Lower lobe of right lung (tissue), 2 donors: Measurements from ENCODE around the gene MCM3. TPM values are rescaled to one million over a fixed set of nuclear protein-coding genes. Genes with fewer than 3 reads are reported as not detected.

Source experiments
- ATAC-seq, 2 donors: fragments of 200-7000 bp; cut with Tn5 transposase; one replicate each; pipeline ENCODE4 v1.9.1; 2020 to 2022; ENCODE audit warnings: mild to moderate bottlenecking in 2 of 2, moderate library complexity in 2 of 2
- DNase-seq: peaks from one replicate; pipeline ENCODE4 v3.0.0-alpha.2; 2020
- H3K27ac ChIP-seq: fragments of 200-600 bp; one replicate; pipeline ENCODE4 v1.8.0; 2022
- H3K27me3 ChIP-seq: fragments of 200-600 bp; one replicate; pipeline ENCODE4 v1.8.0; 2022; ENCODE audit warnings: low read depth
- H3K36me3 ChIP-seq: fragments of 200-600 bp; one replicate; pipeline ENCODE4 v1.8.0; 2022; ENCODE audit warnings: mild to moderate bottlenecking
- H3K4me1 ChIP-seq: fragments of 200-600 bp; one replicate; pipeline ENCODE4 v1.8.0; 2022
- H3K4me3 ChIP-seq: fragments of 200-600 bp; one replicate; pipeline ENCODE4 v1.8.0; 2022; ENCODE audit warnings: mild to moderate bottlenecking
- H3K9me3 ChIP-seq: fragments of 200-600 bp; one replicate; pipeline ENCODE4 v1.8.0; 2022
- intact Hi-C: fragments of 100-400 bp; cut with DNase I; formaldehyde crosslinking; loops from one replicate; pipeline ENCODE4 v1.11.0; 2022
- total RNA-seq: library from RNA; stranded (reverse); fragmentation: NEBNext Ultra II Directional; extraction: Animal tissue kit (Norgen Biotek cat#: 25700); gene quantifications from one replicate; pipeline ENCODE4 v1.2.1, GENCODE V29; 2021
- TF ChIP-seq, protein P1 (sequence below): fragments of 200-600 bp; IDR thresholded peaks from one replicate; pipeline ENCODE4 v1.8.0; 2022; ENCODE audit warnings: antibody characterized with exemption, mild to moderate bottlenecking
- donor health status: DM: no; HTN: yes; CAD: no; lungs with severe emphysema.

The MCM3 gene
- total RNA-seq, 1 donor from 2014 or later: 25.6 TPM

- DNase-seq: no peak
Measured at GRCh38 chr6:52328303-52328662, 43.7 kb upstream of the MCM3 start.

GRCh38 chr6:52326540-52327364, 42.2 kb upstream of the MCM3 start:
- Histone ChIP-seq H3K27me3 (no peaks in the 10 kb centered on the region), H3K4me3 (no peak overlapping the region), H3K9me3 (no peaks in the 10 kb centered on the region), H3K4me1 (peaks cover 11% of the 10 kb centered on the region), H3K27ac (no peak overlapping the region), H3K36me3 (no peaks in the 10 kb centered on the region)
- intact Hi-C loops: no loop called here
- no peak for ATAC-seq
- TF ChIP-seq, protein P1, sequence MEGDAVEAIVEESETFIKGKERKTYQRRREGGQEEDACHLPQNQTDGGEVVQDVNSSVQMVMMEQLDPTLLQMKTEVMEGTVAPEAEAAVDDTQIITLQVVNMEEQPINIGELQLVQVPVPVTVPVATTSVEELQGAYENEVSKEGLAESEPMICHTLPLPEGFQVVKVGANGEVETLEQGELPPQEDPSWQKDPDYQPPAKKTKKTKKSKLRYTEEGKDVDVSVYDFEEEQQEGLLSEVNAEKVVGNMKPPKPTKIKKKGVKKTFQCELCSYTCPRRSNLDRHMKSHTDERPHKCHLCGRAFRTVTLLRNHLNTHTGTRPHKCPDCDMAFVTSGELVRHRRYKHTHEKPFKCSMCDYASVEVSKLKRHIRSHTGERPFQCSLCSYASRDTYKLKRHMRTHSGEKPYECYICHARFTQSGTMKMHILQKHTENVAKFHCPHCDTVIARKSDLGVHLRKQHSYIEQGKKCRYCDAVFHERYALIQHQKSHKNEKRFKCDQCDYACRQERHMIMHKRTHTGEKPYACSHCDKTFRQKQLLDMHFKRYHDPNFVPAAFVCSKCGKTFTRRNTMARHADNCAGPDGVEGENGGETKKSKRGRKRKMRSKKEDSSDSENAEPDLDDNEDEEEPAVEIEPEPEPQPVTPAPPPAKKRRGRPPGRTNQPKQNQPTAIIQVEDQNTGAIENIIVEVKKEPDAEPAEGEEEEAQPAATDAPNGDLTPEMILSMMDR: no peak
- no peak for DNase-seq

More at GRCh38 chr6:52328303-52328662, 43.7 kb upstream of the MCM3 start:
- Histone ChIP-seq H3K36me3 (no peaks in the 10 kb centered on the region), H3K4me3 (no peak overlapping the region), H3K4me1 (peaks cover 11% of the 10 kb centered on the region), H3K27ac (peak overlapping the region; percentile 58), H3K27me3 (no peaks in the 10 kb centered on the region), H3K9me3 (no peaks in the 10 kb centered on the region)
- TF ChIP-seq, protein P1: no peak
- intact Hi-C loops: no loop called here
- ATAC-seq: peak; percentile 93 to 96

DNA sequence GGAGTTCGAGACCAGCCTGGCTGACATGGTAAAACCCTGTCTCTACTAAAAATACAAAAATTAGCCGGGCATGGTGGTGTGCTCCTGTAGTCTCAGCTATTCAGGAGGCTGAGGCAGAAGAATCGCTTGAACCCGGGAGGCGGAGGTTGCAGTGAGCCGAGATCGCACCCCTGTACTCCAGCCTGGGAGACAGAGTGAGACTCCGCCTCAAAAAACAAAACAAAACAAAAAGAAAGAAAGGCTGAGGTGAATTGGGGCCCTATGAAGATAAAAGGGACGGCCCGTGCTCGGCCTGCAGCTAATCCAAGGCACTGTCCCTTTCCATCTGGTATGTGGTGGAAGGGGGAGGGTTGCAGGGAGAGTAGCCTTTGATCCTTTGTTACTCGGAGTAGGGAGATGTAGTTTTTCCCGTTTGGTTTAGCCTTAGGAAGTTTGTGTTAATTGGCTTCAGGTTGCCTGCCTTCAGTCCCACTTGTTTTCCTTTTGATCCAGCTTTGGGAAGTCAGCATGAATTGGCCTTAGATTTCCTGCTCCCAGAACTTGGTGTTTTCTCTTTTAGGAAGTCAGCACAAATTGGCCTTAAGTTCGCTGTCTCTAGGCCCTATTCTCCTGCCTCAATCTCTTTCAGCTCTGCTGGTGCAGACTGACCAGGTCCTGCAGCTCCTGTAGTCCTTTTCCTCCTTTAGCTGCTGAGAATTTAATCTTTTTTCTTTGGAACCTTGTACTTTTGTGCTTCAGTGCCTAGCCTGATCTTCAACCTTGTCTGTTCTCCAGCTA, 41.3 kb upstream of the MCM3 start:
- no peak overlapping the region for H3K4me3 ChIP-seq
- H3K27ac ChIP-seq: no peak overlapping the region
- DNase-seq: no peak
- H3K36me3 ChIP-seq: no peaks in the 10 kb centered on the region
- peaks cover 11% of the 10 kb centered on the region for H3K4me1 ChIP-seq
- H3K27me3 ChIP-seq: no peaks in the 10 kb centered on the region
- TF ChIP-seq, protein P1: no peak
- intact Hi-C loops: no loop called here
- H3K9me3 ChIP-seq: no peaks in the 10 kb centered on the region
- no peak for ATAC-seq

GRCh38 chr6:52324189-52324588, 39.6 kb upstream of the MCM3 start:
- ATAC-seq (no peak), DNase-seq (no peak)
- Histone ChIP-seq H3K27me3 (no peaks in the 10 kb centered on the region), H3K4me3 (no peak overlapping the region), H3K27ac (no peak overlapping the region), H3K9me3 (no peaks in the 10 kb centered on the region), H3K36me3 (no peaks in the 10 kb centered on the region), H3K4me1 (peaks cover 8% of the 10 kb centered on the region)
- intact Hi-C loops: no loop called here
- TF ChIP-seq, protein P1: no peak

- Histone ChIP-seq H3K27ac (no peak overlapping the region), H3K4me1 (peaks cover 10% of the 10 kb centered on the region), H3K36me3 (no peaks in the 10 kb centered on the region), H3K9me3 (no peaks in the 10 kb centered on the region), H3K4me3 (no peak overlapping the region), H3K27me3 (no peaks in the 10 kb centered on the region)
- TF ChIP-seq, protein P1: no peak
- ATAC-seq (peak in 1 of 2 donors; percentile 76), DNase-seq (no peak)
- intact Hi-C loops: no loop called here
Measured at GRCh38 chr6:52317841-52318581, 33.5 kb upstream of the MCM3 start.
